Measurements from ENCODE around the gene MGAT4C. TPM values are rescaled to one million over a fixed set of nuclear protein-coding genes. Genes with fewer than 3 reads are reported as not detected.

The MGAT4C gene
- total RNA-seq, 4 donors from 2014 or later, result under 0.01 to 4.5 (median 0.11) TPM

GRCh38 chr12:86196465-86196864 is 59.7 kb downstream of the MGAT4C start:
- no peak for TF ChIP-seq CTCF (IDR thresholded peaks at IDR 0.05)
- no peak for ATAC-seq (ENCODE audit: low FRiP score)

DNA sequence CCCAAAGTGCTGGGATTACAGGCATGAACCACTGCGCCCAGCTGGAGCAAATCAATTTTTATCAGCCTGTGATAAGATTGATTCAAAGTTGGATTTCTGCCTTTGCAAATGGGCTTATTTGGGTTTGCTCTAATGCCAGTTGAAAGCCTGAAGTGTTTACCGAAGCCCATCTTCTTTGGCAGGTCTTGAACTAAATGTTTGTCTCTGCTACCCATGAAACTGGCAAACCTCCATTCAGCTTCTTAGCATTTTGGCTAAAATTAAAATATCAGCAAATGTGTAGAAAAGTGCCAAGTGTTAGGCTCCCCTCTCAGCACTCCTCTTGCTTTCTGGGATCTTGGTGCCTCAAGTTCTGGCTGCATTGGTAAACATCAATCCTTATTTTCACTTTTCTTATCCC is 61.5 kb downstream of the MGAT4C start:
- DNase-seq (ENCODE audit: low spot score) (no peak), ATAC-seq (ENCODE audit: low FRiP score) (no peak)
- no peak for TF ChIP-seq CTCF (IDR thresholded peaks at IDR 0.05)

More at GRCh38 chr12:86196465-86196864, 59.7 kb downstream of the MGAT4C start:
- no peak for DNase-seq (ENCODE audit: low spot score)

- DNase-seq (ENCODE audit: low spot score) (no peak), ATAC-seq (ENCODE audit: low FRiP score) (no peak)
- TF ChIP-seq CTCF (IDR thresholded peaks at IDR 0.05), result no peak
Observed at GRCh38 chr12:86193931-86194330, 62.3 kb downstream of the MGAT4C start.

- DNase-seq (ENCODE audit: low spot score) (no peak), ATAC-seq (ENCODE audit: low FRiP score) (no peak)
- no peak for TF ChIP-seq CTCF (IDR thresholded peaks at IDR 0.05)
Observed at GRCh38 chr12:86188226-86188625, 68.0 kb downstream of the MGAT4C start.

DNA sequence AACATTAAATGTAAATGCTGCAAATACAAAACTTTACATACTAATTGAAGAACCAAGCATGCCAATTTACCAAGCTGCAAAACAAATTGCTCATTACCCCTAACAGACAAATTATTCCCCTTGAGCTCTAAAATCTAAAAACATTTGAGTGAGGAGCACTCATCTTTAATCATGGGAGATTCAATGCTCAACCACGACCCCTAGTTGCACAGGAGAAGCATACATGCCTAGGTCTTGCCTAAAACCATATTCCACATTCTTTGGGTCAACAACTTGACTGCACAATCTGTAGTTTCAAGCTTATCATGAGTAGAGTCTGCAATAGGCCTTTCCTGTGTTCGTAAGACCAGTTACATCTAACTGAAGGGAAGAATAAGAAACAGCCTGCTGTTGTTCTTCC is 69.7 kb downstream of the MGAT4C start:
- TF ChIP-seq CTCF (IDR thresholded peaks at IDR 0.05), result no peak
- DNase-seq (ENCODE audit: low spot score), result no peak
- ATAC-seq (ENCODE audit: low FRiP score), result no peak

GRCh38 chr12:86179855-86180254 is 76.3 kb downstream of the MGAT4C start:
- no peak for DNase-seq (ENCODE audit: low spot score)
- ATAC-seq (ENCODE audit: low FRiP score), result no peak
- TF ChIP-seq CTCF (IDR thresholded peaks at IDR 0.05), result no peak

GRCh38 chr12:86174188-86174587 is 82.0 kb downstream of the MGAT4C start:
- TF ChIP-seq CTCF (IDR thresholded peaks at IDR 0.05), result no peak
- DNase-seq (ENCODE audit: low spot score), result no peak
- ATAC-seq (ENCODE audit: low FRiP score), result no peak

Measured in omental fat pad (tissue), 4 donors.